GM19035 (cell line): Measurements from ENCODE around the gene GKN1.

Experiments used
- ATAC-seq: cut with Tn5 transposase; IDR thresholded peaks from one replicate; pipeline ENCODE4 v1.9.1; 2021; ENCODE audit not compliant: unreplicated experiment

Gene GKN1, protein sequence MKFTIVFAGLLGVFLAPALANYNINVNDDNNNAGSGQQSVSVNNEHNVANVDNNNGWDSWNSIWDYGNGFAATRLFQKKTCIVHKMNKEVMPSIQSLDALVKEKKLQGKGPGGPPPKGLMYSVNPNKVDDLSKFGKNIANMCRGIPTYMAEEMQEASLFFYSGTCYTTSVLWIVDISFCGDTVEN

DNA sequence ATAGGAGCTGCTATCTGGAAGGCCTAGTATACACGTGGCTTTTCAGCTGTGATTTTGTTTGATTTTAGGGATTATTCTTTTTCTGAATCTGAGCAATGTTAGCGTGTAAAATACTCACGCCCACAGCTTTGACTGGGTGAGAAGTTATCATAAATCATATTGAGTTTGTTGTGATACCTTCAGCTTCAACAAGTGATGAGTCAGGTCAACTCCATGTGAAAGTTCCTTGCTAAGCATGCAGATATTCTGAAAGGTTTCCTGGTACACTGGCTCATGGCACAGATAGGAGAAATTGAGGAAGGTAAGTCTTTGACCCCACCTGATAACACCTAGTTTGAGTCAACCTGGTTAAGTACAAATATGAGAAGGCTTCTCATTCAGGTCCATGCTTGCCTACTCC lies at the start of gene GKN1:
Gene GKN1, plus strand, starts transcription at position 386 of the 400 bp plus-strand sequence. CDS start 42 bp downstream, outside the sequence.
- ATAC-seq: no peak

DNA sequence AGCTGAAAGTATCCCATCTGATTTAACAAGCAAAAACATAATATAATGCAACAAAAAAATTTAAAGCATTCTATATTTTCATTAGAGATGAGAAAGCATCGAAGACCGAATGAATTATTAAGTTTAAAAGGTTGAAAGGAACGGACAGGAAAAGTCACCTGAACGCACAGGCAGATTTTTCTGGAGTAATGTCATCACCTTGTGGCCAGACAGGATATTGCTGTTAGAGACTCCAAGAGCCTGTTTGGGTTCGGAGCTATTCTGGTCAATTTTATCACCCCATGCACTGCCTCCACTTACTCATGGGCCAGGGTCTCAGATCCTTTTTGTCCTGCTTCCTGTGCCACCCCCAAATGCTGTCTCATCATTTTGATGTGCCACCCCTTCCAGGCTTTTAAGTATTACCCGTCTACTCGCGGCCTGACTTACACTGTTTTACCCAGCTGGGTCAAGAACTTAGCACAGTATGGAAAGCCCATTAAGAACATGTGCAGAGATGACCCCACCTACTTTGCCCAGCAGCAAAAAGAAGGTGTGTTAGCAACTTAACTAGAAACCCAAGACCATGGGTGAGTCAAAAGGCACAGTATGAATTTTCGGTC lies 49.0 kb upstream of the GKN1 start:
- no peak for ATAC-seq

DNA sequence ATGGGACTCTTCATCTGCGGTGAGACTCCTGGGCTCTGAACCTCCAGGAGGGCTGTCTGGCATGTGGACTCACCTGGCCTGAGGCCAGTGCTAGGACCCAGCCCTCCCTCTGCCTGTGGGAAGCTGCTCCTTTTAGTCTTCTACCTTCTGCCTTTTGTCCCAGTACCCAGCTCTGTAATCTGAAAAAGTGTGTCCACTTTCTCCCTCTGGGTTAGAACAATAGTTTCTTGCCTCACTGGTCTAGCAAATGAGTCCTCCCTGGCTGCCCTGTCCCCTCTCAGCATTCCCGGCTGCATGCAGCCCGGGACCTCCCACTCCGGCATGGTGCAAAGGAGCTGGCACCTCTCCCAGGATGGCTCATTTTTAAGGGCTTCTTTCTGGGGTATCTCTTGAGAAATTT lies 47.6 kb upstream of the GKN1 start:
- ATAC-seq: no peak

DNA sequence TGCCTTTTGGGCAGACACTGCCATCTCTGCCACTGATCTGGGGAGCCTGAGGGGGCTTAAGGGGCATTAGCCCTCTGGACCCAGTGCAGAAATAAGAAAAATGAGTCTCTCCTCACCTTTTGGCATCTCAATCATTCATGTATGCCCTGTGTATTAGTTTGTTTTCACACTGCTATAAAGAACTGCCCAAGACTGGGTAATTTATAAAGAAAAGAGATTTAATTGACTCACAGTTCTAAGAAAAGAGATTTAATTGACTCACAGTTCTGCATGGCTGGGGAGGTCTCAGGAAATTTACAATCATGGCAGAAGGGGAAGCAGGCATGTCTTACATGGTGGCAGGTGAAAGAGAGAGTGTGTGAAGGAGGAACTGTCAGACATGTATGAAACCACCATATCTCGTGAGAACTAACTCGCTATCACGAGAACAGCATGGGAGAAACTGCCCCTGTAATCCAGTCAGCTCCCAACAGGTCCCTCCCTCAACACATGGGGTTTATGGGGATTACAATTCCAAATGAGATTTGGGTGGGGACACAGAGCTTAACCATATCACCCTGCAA lies 43.2 kb upstream of the GKN1 start:
- ATAC-seq: no peak

DNA sequence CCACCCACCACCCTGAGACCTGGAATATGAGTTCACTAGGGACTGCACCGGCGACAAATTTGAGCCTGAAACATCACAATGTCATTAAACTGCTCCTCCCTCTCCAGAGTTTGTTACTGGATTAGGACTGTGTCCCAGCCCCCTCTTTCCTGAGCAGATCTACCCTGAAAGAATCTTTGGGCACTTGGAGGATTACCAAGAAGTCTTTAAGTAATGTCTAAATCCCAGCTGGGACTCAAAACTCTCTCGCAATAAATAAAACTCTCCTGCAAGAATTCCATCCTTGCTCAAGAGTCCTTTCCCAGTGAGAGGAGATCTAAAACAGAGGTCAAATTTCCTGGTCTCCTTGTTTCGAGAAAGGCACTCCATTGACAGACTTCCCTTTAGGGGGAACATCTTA lies 42.6 kb upstream of the GKN1 start:
- ATAC-seq: no peak

DNA sequence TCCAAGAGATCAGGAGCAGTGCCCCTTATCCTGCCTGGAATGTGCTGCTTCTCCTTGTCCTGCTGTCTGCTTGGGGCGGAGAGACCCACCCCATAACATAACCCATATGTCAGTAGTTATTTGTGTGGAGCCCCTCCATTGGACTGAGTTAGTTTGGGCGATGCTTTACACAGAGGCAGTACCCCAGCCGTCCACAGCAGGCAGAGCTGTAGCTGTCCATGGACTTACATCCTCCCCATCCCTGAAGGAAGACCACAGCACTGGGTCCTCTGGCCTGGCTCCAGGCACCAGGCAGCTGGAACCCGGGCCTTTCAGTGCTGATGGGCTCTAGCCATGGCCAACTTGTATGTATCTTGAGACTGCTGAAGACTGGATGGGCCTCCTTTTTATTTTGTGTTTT lies 42.0 kb upstream of the GKN1 start:
- no peak for ATAC-seq

- ATAC-seq: no peak
Measured at GRCh38 chr2:68934021-68934420, 40.4 kb upstream of the GKN1 start.

DNA sequence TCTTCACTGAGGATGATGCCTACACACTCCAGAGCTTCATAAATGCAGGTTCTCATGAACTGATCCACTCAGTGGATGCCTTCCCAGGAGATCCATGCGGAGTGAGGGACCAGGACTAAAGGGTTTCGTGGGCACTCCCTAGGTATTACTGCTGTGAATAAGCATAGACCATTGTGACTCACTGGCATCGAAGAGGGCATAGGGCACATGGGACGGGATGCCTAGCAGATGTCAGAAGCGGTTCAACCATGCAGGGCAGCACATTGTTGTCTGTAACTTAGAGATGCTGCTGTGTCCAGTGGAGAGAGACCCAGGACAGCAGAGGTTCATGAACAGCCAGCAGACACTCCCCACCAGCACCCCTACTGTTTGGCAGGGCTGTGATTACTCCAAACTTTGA lies 39.0 kb upstream of the GKN1 start:
- no peak for ATAC-seq

GRCh38 chr2:68936427-68936826 lies 38.0 kb upstream of the GKN1 start:
- ATAC-seq: no peak

DNA sequence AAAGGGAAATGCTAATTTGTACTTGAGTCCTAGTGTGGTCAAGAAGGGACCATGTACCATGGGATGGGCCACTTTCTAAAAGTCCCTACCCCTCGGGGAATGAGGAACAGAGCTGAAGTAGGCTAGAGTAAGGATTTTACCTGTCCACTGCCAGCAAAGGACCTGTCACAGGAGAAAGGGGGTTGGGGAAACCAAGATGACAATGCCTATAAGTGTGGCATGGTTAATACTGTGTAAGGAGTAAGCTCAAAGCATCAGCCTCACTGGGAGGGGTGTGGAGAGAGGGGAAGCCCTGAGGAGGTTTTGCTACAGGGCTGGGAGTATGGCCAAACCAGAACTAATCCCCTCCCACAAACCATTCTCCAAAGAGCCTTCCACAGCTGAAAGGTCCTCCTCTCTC lies 37.5 kb upstream of the GKN1 start:
- ATAC-seq: no peak

- no peak for ATAC-seq
Measured at GRCh38 chr2:68937346-68938055, 36.9 kb upstream of the GKN1 start.

- ATAC-seq: no peak
Measured at GRCh38 chr2:68938938-68939337, 35.5 kb upstream of the GKN1 start.

DNA sequence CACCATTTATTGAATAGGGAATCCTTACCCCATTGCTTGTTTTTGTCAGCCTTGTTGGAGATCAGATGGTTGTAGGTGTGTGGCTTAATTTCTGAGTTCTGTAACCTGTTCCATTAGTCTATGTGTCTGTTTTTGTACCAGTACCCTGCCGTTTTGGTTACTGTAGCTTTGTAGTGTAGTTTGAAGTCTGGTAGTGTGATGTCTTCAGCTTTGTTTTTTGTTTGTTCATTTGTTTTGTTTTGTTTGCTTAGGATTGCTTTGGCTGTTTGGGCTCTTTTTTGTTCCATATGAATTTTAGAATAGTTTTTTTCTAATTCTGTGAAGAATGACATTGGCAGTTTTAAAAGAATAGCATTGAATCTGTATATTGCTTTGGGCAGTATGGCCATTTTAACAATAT lies 34.5 kb upstream of the GKN1 start:
- no peak for ATAC-seq

DNA sequence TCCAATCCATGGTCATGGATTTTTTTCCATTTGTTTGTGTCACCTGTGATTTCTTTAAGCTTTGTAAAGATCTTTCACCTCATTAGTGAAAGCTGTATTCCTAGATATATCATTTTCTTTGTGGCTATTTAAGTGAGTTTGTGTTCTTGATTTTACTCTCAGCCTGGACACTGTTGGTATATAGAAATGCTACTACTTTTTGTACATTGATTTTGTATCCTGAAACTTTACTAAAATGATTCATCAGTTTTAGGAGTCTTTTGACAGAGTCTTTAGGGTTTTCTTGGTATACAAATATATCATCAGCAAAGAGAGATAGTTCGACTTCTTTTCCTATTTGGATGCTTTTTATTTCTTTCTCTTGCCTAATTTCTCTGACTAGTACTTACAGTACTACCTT lies 34.1 kb upstream of the GKN1 start:
- no peak for ATAC-seq

DNA sequence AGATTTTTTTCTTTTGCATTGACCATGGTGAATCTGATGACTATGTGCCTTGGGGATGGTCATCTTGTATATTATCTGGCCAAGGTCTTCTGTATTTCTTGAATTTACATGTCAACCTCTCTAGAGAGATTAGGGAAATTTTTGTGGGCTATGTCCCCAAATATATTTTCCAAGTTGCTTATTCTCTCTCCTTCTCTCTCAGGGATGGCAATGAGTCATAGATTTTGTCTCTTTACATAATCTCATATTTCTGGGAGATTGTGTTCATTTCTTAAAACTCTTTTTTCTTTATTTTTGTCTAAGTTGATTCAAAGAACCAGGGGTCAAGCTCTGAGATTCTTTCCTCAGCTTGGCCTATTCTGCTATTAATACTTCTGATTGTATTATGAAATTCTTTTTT lies 31.6 kb upstream of the GKN1 start:
- ATAC-seq: no peak

GRCh38 chr2:68943581-68944568 lies 30.6 kb upstream of the GKN1 start:
- ATAC-seq: no peak

GRCh38 chr2:68946117-68946516 lies 28.3 kb upstream of the GKN1 start:
- no peak for ATAC-seq

- ATAC-seq: no peak
Measured at GRCh38 chr2:68948710-68949109, 25.7 kb upstream of the GKN1 start.

DNA sequence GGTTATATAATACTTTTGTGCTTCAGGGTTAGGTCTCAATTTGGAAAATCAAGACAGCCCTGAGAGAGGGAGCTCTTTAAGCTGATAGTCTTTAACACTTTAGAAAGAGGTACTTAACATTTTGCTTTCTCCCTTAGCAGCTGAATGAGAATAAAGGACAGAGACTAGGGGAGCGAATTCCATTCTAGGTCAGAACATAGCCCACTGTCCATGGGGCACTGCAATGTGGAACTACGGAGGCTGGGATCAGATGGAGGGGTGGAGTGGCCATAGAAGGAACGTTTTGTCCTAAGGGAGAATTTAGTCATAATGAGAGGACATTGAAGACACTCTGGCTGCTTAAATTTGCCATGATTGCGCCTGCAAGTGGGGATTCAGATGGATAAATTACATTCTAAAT lies 22.5 kb upstream of the GKN1 start:
- ATAC-seq: no peak

DNA sequence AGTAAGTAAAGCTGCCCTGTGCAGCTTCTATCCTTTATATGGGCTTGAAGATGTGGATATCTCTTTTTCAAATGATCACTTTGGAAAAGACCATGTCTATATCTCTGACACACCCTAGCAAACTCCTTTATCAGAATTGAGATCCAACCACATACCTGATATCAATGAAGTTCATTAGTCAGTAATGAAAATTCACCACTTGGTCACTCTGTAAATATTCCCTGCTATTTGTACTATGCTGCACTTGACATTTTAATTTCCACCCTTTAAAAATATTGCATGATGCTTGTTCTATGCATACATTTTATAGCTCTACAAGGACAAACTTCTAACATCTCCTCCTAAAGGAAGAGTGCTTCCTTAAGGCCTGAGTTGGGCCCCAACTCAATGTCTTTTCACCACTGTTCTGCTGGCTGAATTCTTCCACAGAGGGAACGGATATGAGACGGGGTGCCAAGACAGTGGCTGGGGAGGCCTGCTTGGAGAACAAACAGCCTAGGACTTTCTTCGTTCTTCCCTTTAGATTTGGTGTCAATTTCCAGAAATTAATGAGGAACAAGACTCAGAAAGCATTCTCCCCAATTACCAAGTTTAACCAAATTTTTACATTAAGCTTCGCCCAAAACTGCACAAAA lies 21.4 kb upstream of the GKN1 start, which contains the start of gene GKN2:
Gene GKN2, minus strand, starts transcription at position 7 of the 635 bp plus-strand sequence. CDS start 32 bp downstream, outside the sequence.
- ATAC-seq: no peak
